ENCODE measurements around the gene MYF5. TPM values are rescaled to one million over a fixed set of nuclear protein-coding genes. Genes with fewer than 3 reads are reported as not detected.

The MYF5 gene
- total and polyA plus RNA-seq, 2 of the 4 experiments (the other 2 are of a cell fraction): not detected

GRCh38 chr12:80721326-80721725, 4.6 kb downstream of the MYF5 start:
- Histone ChIP-seq H4K91ac (ENCODE audit: insufficient read depth, low read depth, low read length) (no peak overlapping the region), H2BK20ac (ENCODE audit: low read depth, low read length) (no peak overlapping the region), H2BK15ac (ENCODE audit: low read depth, low read length) (no peak overlapping the region), H2AK9ac (replicated peaks; ENCODE audit: low read depth, low read length, poor library complexity) (no peak overlapping the region), H3K18ac (ENCODE audit: low read depth, low read length) (no peak overlapping the region), H3K9me3 (ENCODE audit: control insufficient read depth, insufficient read depth, low read length) (no peaks in the 10 kb centered on the region), H3K9ac (ENCODE audit: low read depth, low read length) (no peak overlapping the region), H3K4me2 (ENCODE audit: low read depth, low read length) (no peak overlapping the region), H3K36me3 (ENCODE audit: control insufficient read depth, insufficient read depth, low read length) (no peaks in the 10 kb centered on the region), H2AK5ac (ENCODE audit: low read depth, low read length) (no peak overlapping the region), H3K14ac (replicated peaks; ENCODE audit: low read depth, low read length) (no peak overlapping the region), H3K9me1 (ENCODE audit: insufficient read depth, low read length) (no peaks in the 10 kb centered on the region), H3K23ac (ENCODE audit: low read depth, low read length) (no peak overlapping the region), H3K4me1 (ENCODE audit: control insufficient read depth, insufficient read depth, low read length) (no peaks in the 10 kb centered on the region), H2BK120ac (ENCODE audit: low read depth, low read length) (no peak overlapping the region), H3K27ac (ENCODE audit: insufficient read depth, low read length) (no peak overlapping the region), H2AFZ (replicated peaks; ENCODE audit: low read length, poor library complexity) (no peak overlapping the region), H4K20me1 (ENCODE audit: insufficient read depth, low read length) (no peaks in the 10 kb centered on the region), H3K79me1 (ENCODE audit: low read depth in 1 of 2, low read length in 2 of 2) (no peaks in the 10 kb centered on the region), H3K4me3 (ENCODE audit: insufficient read depth, low read depth, low read length) (no peak overlapping the region), H3K4ac (ENCODE audit: low read depth, low read length) (no peak overlapping the region), H3K27me3 (ENCODE audit: control insufficient read depth, insufficient read depth, low read length) (no peaks in the 10 kb centered on the region), H2BK5ac (ENCODE audit: low read depth, low read length, poor library complexity, severe bottlenecking) (no peak overlapping the region), H3K56ac (ENCODE audit: extremely low read depth, insufficient read depth, low read length) (no peak overlapping the region), H4K5ac (ENCODE audit: low read depth, low read length) (no peak overlapping the region), H4K8ac (ENCODE audit: low read depth in 2 of 2, low read length in 2 of 2) (no peak overlapping the region)
- POLR2A ChIA-PET (ENCODE audit: unreplicated experiment): no interaction called here
- intact Hi-C loops (cut with micrococcal nuclease) (no loop called here), dilution Hi-C loops (cut with HindIII; ENCODE audit: low sequenced_read_pairs, unreplicated experiment) (no loop called here), in situ Hi-C loops (cut with MboI; ENCODE audit: low sequenced_read_pairs) (no loop called here)
- ATAC-seq (ENCODE audit: low read depth) (no peak), DNase-seq (no peak)
- TF ChIP-seq FOS (IDR thresholded peaks at IDR 0.05; ENCODE audit: low read depth, low read length) (no peak), ELK1 (IDR thresholded peaks at IDR 0.05; ENCODE audit: borderline replicate concordance, low read depth, low read length) (no peak), RAD21 (IDR thresholded peaks at IDR 0.05; ENCODE audit: low read length) (no peak), MAZ (IDR thresholded peaks at IDR 0.05; ENCODE audit: borderline replicate concordance, low read depth, low read length) (no peak), POLR2A (IDR thresholded peaks at IDR 0.05; ENCODE audit: low read depth, low read length) (no peak), CTCF (conservative IDR thresholded peaks at IDR 0.05; ENCODE audit: low read depth, low read length) (no peak), RFX5 (IDR thresholded peaks at IDR 0.05; ENCODE audit: low read depth, low read length) (no peak), SMC3 (IDR thresholded peaks at IDR 0.05; ENCODE audit: low read depth, low read length) (no peak), MXI1 (IDR thresholded peaks at IDR 0.05; ENCODE audit: borderline replicate concordance, low read depth, low read length) (no peak), MAFK (IDR thresholded peaks at IDR 0.05; ENCODE audit: low read depth, low read length) (no peak), CHD1 (IDR thresholded peaks at IDR 0.05; ENCODE audit: low read depth, low read length) (no peak), BHLHE40 (IDR thresholded peaks at IDR 0.05; ENCODE audit: low read depth, low read length) (no peak), NFE2L2 (IDR thresholded peaks at IDR 0.05; ENCODE audit: low read depth, low read length) (no peak), CEBPB (IDR thresholded peaks at IDR 0.05; ENCODE audit: low read depth, low read length) (no peak), USF2 (IDR thresholded peaks at IDR 0.05; ENCODE audit: low read depth, low read length) (no peak)
- no TSS peak for BruUV-seq (replicated peaks)
- no CpG with 5 or more reads among the region's 3 CpGs for WGBS, 2 experiments (ENCODE audit: extremely low coverage in 2 of 2, insufficient read length in 1 of 2)
- CTCF ChIA-PET: no interaction called here
